Thyroid gland (tissue), 4 donors: ENCODE measurements around the gene LUC7L. TPM values are rescaled to one million over a fixed set of nuclear protein-coding genes. Genes with fewer than 3 reads are reported as not detected.
A peak's percentile ranks its signal among the peaks of the same experiment; 100 is the strongest.
"Not testable (repeated sequence)": the region's sequence is repeated elsewhere in the genome, so short reads cannot be mapped to it uniquely, and the experiment has no call there.

ENCODE experiments used
- DNase-seq, 2 donors: peaks; one replicate each; pipeline ENCODE4 v3.0.0-alpha.2; 2019
- H3K27ac ChIP-seq, 3 donors: fragments of 200-600 bp; sonication (generic); 1 replicate in 2 of 3; 2 replicates in 1 of 3; pipeline ENCODE4 v1.5.1; 2016 to 2019; ENCODE audit warnings: mild to moderate bottlenecking in 1 of 3, moderate library complexity in 1 of 3
- H3K27me3 ChIP-seq: fragments of 200-600 bp; sonication (generic); one replicate; pipeline ENCODE4 v1.5.1; 2019
- H3K36me3 ChIP-seq, 2 donors: fragments of 200-600 bp; sonication (generic); one replicate each; pipeline ENCODE4 v1.5.1; 2016 to 2019
- H3K4me1 ChIP-seq, 2 donors: fragments of 200-600 bp; sonication (generic); one replicate each; pipeline ENCODE4 v1.5.1; 2017 to 2019
- H3K4me3 ChIP-seq, 3 donors: fragments of 200-600 bp; sonication (generic); replicated peaks in 1 of 3; 1 replicate in 2 of 3; 2 replicates in 1 of 3; pipeline ENCODE4 v1.5.1; 2016; ENCODE audit warnings: mild to moderate bottlenecking in 1 of 3
- H3K9me3 ChIP-seq: fragments of 200-600 bp; sonication (generic); one replicate; pipeline ENCODE4 v1.5.1; 2017
- POLR2A ChIP-seq, 2 donors: fragments of 450-650 bp; IDR thresholded peaks; one replicate each; pipeline ENCODE4 v1.6.1; 2017; ENCODE audit warnings: antibody characterized with exemption in 2 of 2, mild to moderate bottlenecking in 2 of 2, moderate library complexity in 1 of 2
- WGBS, 2 donors: methylation state at CpG; one replicate each; pipeline ENCODE4 v1.1.5; 2017; 5-methylcytosine and 5-hydroxymethylcytosine counted together
- intact Hi-C: fragments of 100-400 bp; cut with DNase I; formaldehyde crosslinking; loops from one replicate; pipeline ENCODE4 v1.15.1; 2023
- total RNA-seq, 4 donors: library from RNA; depleted of rRNA; stranded (reverse); fragments of >200 nt; gene quantifications; one replicate each; pipeline ENCODE4 v1.2.3, GENCODE V29; 2016
- TF ChIP-seq, protein P1 (sequence below), 6 experiments: fragments of 200-600 bp in 3 of 6; fragments of 450-650 bp in 3 of 6; sonication (generic) in 3 of 6; IDR thresholded peaks; one replicate each; pipeline ENCODE4 v1.5.1; 2016 to 2019; ENCODE audit warnings: antibody characterized with exemption in 6 of 6, mild to moderate bottlenecking in 2 of 6, inconsistent platforms in 1 of 6, moderate library complexity in 1 of 6

LUC7L gene
- total RNA-seq, 4 donors from 2014 or later: 96.6 to 218 (median 149) TPM

DNA sequence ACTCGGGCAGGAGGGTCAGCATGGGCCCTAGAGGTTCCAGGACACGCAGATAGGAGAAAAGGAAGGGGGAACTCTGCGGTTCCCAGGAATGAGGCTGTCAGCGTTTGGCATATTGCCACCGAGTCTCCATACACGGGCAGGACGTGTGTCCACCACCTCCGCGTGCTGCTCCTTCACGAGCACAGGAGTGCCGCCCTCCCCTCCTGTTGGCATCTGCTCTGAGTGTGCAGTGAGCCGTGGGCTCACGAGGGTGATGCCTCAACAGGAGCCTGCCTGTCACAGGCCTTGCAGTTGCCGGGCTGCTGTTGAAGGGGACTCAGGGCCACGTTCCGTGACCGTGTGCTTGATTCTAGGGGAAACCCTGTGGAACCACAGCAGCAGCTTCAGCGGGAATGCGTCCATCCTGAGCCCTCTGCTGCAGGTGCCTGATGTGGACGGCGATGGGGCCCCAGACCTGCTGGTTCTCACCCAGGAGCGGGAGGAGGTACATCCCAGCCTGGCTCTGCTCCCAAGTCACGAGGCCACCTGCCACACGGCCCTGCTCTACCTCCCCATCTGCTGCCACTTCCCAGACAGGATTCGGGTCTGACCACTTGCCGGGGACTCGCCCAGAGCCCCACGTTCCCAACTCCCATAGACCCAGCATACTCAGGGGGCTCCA lies 31.9 kb upstream of the LUC7L start:
- intact Hi-C loops: no loop called here
- WGBS, 2 donors: 65 to 85% methylated on average over 10 to 21 of the region's 28 CpGs
- peak; percentile 94 for DNase-seq

DNA sequence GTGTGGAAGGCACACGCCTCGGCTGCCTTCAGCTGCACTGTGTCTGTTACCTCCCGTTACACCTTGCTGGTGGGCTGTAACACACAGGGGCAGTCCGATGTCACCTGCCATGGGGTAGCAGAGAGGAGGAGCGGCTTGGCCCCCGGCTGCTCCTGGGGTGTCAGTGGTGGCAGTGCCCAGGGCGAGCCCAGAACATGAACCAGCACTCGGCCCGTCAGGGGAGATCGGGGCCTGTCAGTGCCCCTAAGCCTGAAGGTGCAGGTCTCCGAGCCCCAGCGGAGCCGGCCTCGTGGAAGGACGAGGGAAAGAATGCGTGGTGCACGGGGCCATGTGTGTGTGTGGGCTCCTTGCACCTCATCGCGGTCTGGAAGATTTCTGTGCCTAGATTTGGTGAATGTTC lies 31.1 kb upstream of the LUC7L start:
- Histone ChIP-seq H3K27me3 (no peaks in the 10 kb centered on the region), H3K9me3 (no peaks in the 10 kb centered on the region), H3K36me3 (peaks cover 50 to 59% of the 10 kb centered on the region in 2 donors), H3K4me1 (peaks cover 8 to 10% of the 10 kb centered on the region in 2 donors), H3K27ac (no peak overlapping the region), H3K4me3 (no peak overlapping the region)
- no peak for TF ChIP-seq POLR2A (IDR thresholded peaks at IDR 0.05)
- TF ChIP-seq, protein P1, sequence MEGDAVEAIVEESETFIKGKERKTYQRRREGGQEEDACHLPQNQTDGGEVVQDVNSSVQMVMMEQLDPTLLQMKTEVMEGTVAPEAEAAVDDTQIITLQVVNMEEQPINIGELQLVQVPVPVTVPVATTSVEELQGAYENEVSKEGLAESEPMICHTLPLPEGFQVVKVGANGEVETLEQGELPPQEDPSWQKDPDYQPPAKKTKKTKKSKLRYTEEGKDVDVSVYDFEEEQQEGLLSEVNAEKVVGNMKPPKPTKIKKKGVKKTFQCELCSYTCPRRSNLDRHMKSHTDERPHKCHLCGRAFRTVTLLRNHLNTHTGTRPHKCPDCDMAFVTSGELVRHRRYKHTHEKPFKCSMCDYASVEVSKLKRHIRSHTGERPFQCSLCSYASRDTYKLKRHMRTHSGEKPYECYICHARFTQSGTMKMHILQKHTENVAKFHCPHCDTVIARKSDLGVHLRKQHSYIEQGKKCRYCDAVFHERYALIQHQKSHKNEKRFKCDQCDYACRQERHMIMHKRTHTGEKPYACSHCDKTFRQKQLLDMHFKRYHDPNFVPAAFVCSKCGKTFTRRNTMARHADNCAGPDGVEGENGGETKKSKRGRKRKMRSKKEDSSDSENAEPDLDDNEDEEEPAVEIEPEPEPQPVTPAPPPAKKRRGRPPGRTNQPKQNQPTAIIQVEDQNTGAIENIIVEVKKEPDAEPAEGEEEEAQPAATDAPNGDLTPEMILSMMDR (IDR thresholded peaks at IDR 0.05): no peak
- intact Hi-C loops: no loop called here
- 98 to 99% methylated on average over 13 to 17 of the region's 19 CpGs for WGBS, 2 donors
- DNase-seq: no peak

More for the DNA sequence above, 31.9 kb upstream of the LUC7L start:
- TF ChIP-seq, protein P1 (IDR thresholded peaks at IDR 0.05): no peak
- TF ChIP-seq POLR2A (IDR thresholded peaks at IDR 0.05): no peak
- Histone ChIP-seq H3K4me3 (no peak overlapping the region), H3K9me3 (no peaks in the 10 kb centered on the region), H3K27ac (no peak overlapping the region), H3K36me3 (peaks cover 50 to 53% of the 10 kb centered on the region in 2 donors), H3K27me3 (no peaks in the 10 kb centered on the region), H3K4me1 (peaks cover 8 to 10% of the 10 kb centered on the region in 2 donors)

DNA sequence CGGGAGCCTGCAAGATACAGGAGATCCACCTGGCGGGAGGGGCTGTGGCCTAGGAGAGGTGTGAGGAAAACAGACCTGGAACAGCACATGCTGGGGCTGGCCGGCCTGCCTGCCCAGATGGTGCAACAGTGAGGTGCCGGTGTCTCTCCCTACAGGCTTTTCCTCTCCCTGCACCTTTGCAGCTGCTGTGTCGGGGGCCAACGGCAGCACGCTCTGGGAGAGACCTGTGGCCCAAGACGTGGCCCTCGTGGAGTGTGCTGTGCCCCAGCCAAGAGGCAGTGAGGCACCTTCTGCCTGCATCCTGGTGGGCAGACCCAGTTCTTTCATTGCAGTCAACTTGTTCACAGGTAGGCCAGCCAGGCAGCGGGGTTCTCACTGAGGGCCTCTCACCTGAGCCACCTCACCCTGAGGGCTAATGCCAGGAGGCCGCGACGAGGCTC lies 30.6 kb upstream of the LUC7L start:
- DNase-seq: no peak
- TF ChIP-seq, protein P1 (IDR thresholded peaks at IDR 0.05): no peak
- TF ChIP-seq POLR2A (IDR thresholded peaks at IDR 0.05): no peak
- Histone ChIP-seq H3K27ac (no peak overlapping the region), H3K4me1 (peaks cover 8 to 10% of the 10 kb centered on the region in 2 donors), H3K36me3 (peaks cover 48 to 55% of the 10 kb centered on the region in 2 donors), H3K4me3 (no peak overlapping the region), H3K9me3 (no peaks in the 10 kb centered on the region), H3K27me3 (no peaks in the 10 kb centered on the region)
- intact Hi-C loops: no loop called here
- whole genome bisulfite sequencing, 2 donors: 91 to 100% methylated on average over 7 to 10 of the region's 13 CpGs

DNA sequence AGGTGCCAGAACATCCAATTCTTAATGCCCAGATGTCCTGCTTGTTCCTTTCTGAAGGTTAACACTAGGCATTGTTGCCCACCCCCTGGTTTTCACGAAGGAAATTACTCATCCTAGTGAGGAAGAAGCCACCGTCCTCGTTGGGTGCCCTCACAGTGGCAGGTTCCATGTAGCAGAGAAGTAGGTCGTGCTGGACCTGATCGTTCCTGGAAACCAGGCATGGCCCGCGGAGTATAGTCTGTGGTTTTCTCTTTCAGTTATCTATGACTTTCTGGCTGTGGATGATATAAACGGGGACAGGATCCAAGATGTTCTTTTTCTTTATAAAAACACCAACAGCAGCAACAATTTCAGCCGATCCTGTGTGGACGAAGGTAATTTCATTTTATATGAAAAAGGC lies 30.0 kb upstream of the LUC7L start:
- H3K4me1 ChIP-seq: peaks cover 8 to 10% of the 10 kb centered on the region in 2 donors
- 88 to 91% methylated on average over 10 of the region's 10 CpGs for WGBS, 2 donors
- peaks cover 42 to 55% of the 10 kb centered on the region in 2 donors for H3K36me3 ChIP-seq
- DNase-seq: no peak
- TF ChIP-seq POLR2A (IDR thresholded peaks at IDR 0.05): no peak
- TF ChIP-seq, protein P1 (IDR thresholded peaks at IDR 0.05): no peak
- H3K9me3 ChIP-seq: no peaks in the 10 kb centered on the region
- H3K4me3 ChIP-seq: no peak overlapping the region
- no peak overlapping the region for H3K27ac ChIP-seq
- no peaks in the 10 kb centered on the region for H3K27me3 ChIP-seq
- intact Hi-C loops: no loop called here

DNA sequence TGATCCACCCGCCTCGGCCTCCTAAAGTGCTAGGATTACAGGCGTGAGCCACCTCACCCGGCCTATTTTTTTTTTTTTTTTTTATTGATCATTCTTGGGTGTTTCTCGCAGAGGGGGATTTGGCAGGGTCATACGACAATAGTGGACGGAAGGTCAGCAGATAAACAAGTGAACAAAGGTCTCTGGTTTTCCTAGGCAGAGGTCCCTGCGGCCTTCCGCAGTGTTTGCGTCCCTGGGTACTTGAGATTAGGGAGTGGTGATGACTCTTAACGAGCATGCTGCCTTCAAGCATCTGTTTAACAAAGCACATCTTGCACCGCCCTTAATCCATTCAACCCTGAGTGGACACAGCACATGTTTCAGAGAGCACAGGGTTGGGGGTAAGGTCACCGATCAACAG lies 28.8 kb upstream of the LUC7L start:
- H3K9me3 ChIP-seq, intact Hi-C loops, H3K4me3 ChIP-seq, DNase-seq, H3K27ac ChIP-seq, H3K27me3 ChIP-seq: not testable (repeated sequence)
- Histone ChIP-seq H3K4me1 (peaks cover 8 to 10% of the 10 kb centered on the region in 2 donors), H3K36me3 (peaks cover 30 to 46% of the 10 kb centered on the region in 2 donors)
- 86 to 95% methylated on average over 13 of the region's 13 CpGs for WGBS, 2 donors
